Measurements from ENCODE around the gene IL4R. TPM values are rescaled to one million over a fixed set of nuclear protein-coding genes. Genes with fewer than 3 reads are reported as not detected.
A peak's percentile ranks its signal among the peaks of the same experiment; 100 is the strongest.
"Not testable (repeated sequence)": the region's sequence is repeated elsewhere in the genome, so short reads cannot be mapped to it uniquely, and the experiment has no call there.

Gene IL4R
- total and polyA plus RNA-seq, 7 donors: 2.1 to 9.6 (median 6.5) TPM

DNA sequence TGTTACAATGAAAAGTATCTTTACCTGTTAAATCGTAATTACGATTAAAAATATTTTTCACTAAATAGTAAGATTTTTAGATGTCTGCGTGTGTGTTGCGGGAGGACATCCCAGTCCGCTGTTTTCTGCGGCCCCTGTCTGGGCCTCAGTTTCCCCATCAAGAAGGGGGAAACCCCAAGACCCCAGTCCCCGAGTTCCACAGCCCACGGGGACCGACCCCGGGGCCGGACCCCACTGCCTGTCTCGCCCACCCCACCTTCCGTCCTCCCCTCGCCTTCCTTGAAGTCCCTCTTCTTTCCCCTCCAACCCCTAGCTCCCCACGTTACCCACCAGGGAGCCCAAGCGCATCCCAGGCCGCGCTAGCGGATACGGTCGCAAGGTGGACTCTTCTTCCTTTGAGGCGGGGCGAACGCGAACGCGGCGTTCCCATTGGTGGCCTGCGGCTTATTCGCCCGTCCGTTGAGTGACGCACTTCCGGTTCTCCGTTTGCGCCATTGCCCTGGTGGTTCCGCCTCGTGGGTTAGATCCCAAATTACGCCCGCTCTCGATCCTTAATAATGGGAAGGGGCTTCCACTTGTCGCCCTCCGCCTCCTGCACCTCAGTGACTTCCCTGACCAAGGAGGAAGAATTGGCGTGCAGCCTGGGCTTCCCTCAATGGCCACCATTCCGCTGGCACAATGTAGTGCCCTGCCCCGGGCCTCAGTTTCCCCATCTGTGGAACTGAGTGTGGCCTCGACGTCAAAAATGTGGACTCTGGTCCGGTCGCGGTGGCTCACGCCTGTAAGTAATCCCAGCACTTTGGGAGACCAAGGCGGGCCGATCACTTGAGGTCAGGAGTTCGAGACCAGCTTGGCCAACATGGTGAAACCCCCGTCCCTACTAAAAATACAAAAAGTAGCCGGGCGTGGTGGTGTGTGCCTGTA lies 45.1 kb upstream of the IL4R start, which contains the start of gene NSMCE1:
TSS of gene NSMCE1 (minus strand) at position 397 of the 924 bp plus-strand sequence. CDS start 11,202 bp downstream, outside the sequence.
- peak within 1 kb of the TSS; percentile 99 for H3K4me3 ChIP-seq
- peak; percentile 99 to 100 (median 100) for ATAC-seq
- TF ChIP-seq, protein P1, sequence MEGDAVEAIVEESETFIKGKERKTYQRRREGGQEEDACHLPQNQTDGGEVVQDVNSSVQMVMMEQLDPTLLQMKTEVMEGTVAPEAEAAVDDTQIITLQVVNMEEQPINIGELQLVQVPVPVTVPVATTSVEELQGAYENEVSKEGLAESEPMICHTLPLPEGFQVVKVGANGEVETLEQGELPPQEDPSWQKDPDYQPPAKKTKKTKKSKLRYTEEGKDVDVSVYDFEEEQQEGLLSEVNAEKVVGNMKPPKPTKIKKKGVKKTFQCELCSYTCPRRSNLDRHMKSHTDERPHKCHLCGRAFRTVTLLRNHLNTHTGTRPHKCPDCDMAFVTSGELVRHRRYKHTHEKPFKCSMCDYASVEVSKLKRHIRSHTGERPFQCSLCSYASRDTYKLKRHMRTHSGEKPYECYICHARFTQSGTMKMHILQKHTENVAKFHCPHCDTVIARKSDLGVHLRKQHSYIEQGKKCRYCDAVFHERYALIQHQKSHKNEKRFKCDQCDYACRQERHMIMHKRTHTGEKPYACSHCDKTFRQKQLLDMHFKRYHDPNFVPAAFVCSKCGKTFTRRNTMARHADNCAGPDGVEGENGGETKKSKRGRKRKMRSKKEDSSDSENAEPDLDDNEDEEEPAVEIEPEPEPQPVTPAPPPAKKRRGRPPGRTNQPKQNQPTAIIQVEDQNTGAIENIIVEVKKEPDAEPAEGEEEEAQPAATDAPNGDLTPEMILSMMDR (IDR thresholded peaks at IDR 0.05): peak; percentile 24
- WGBS, 3 donors: 7 to 8% (median 8%) methylated on average over 58 of the region's 58 CpGs
- peak; percentile 99 for DNase-seq
- no peaks in the 10 kb centered on the region for H3K36me3 ChIP-seq (ENCODE audit: insufficient read depth in 1 of 2, low read depth in 1 of 2)
- H3K4me1 ChIP-seq: peaks cover 12% of the 10 kb centered on the region
- no peaks in the 10 kb centered on the region for H3K9me3 ChIP-seq
- peak within 1 kb of the TSS; percentile 84 for H3K27ac ChIP-seq
- no peaks in the 10 kb centered on the region for H3K27me3 ChIP-seq (ENCODE audit: insufficient read depth in 3 of 3, low read length in 2 of 3)
- intact Hi-C loops (cut with DNase I): no loop called here

DNA sequence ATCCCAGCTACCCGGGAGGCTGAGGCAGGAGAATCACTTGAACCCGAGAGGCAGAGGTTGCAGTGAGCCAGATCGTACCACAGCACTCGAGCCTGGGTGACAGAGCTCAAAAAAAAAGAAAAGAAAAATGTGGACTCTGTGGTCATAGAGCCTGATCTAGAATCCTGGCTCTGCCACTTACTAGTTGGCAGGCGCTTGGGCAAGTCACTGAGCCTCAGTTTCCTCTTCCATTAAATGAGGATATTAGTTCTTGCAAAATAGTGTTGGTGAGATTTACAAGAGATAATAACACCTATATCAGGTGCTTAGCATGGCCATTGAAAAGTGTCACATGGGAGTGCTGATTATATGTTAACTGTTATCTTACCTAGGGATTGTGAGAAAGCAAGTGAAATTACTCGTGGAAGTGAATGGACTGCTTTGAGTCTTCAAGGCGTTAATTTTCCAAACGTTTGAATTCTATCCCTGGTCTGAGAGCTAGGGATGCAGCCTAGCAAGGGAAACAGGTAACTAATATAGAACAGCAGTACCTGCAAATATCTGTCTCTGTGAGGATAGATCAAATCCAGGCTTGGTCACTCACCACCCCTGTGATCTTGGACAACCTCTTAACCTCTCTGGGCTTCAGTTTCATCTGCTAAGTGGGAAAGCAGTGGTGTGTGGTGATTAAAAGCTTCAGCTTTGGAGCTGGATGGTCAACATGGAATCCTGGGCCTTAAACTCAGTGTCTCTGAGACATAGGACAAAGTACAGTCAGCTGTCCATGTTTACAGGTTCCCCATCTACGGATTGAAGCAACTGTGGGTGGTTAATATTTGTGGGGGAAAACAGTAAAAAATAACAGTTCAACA lies 44.2 kb upstream of the IL4R start:
- H3K4me1 ChIP-seq: peaks cover 12% of the 10 kb centered on the region
- WGBS, 3 donors: 79 to 84% (median 80%) methylated on average over 9 of the region's 9 CpGs
- H3K4me3 ChIP-seq: peak overlapping the region; percentile 99

DNA sequence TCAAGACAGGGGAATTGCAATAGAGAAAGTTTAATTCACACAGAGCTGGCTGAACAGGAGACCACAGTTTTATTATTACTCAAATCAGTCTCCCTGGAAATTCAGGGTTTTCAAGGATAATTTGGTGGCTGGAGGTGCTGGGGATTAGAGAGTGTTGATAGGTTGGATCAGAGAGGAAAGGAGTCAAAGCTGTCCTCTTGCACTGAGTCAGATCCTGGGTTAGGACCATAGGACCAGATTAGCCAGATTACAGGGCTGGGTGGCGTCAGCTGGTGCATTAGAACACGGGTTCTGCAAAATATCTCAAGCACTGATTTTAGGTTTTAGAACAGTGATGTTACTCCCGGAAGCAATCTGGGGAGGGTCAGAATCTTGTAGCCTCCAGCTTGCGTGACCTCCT lies 43.4 kb upstream of the IL4R start:
- 84 to 88% (median 88%) methylated on average over 4 of the region's 4 CpGs for WGBS, 3 donors
- TF ChIP-seq, protein P1 (IDR thresholded peaks at IDR 0.05): no peak
- Histone ChIP-seq H3K9me3 (no peaks in the 10 kb centered on the region), H3K36me3 (ENCODE audit: insufficient read depth in 1 of 2, low read depth in 1 of 2) (no peaks in the 10 kb centered on the region), H3K4me3 (no peak overlapping the region), H3K27ac (no peak overlapping the region), H3K27me3 (ENCODE audit: insufficient read depth in 3 of 3, low read length in 2 of 3) (no peaks in the 10 kb centered on the region), H3K4me1 (peaks cover 12% of the 10 kb centered on the region)
- ATAC-seq: no peak
- DNase-seq: no peak
- intact Hi-C loops (cut with DNase I): no loop called here

More for the DNA sequence above, 44.2 kb upstream of the IL4R start:
- no peaks in the 10 kb centered on the region for H3K9me3 ChIP-seq
- DNase-seq (no peak), ATAC-seq (no peak)
- no peaks in the 10 kb centered on the region for H3K27me3 ChIP-seq (ENCODE audit: insufficient read depth in 3 of 3, low read length in 2 of 3)
- H3K27ac ChIP-seq: no peak overlapping the region
- intact Hi-C loops (cut with DNase I): no loop called here
- TF ChIP-seq, protein P1 (IDR thresholded peaks at IDR 0.05): no peak
- H3K36me3 ChIP-seq (ENCODE audit: insufficient read depth in 1 of 2, low read depth in 1 of 2): no peaks in the 10 kb centered on the region

DNA sequence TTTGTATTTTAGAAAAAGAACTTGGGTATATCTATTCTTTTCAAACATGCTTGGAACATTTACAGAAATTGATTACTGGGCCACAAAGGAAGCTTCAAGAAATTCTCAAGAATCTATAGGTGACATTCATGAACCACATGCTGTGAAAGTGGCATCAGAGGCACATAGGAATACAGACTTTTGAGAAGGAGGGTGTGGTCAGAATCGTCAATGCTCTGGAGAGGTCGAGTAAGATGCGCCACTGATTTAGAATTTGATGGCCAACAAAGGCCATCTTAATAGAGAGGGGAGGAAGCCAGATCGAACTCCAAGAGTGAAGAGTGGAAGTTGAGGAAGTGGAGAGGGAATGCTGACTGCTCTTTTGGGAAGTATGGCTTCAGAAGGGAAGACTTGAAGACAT lies 41.7 kb upstream of the IL4R start:
- no peaks in the 10 kb centered on the region for H3K27me3 ChIP-seq (ENCODE audit: insufficient read depth in 3 of 3, low read length in 2 of 3)
- ATAC-seq: no peak
- no peak overlapping the region for H3K27ac ChIP-seq
- peaks cover 12% of the 10 kb centered on the region for H3K4me1 ChIP-seq
- no peaks in the 10 kb centered on the region for H3K36me3 ChIP-seq (ENCODE audit: insufficient read depth in 1 of 2, low read depth in 1 of 2)
- intact Hi-C loops (cut with DNase I): no loop called here
- WGBS, 3 donors: 84 to 92% (median 87%) methylated on average over 4 of the region's 4 CpGs
- TF ChIP-seq, protein P1 (IDR thresholded peaks at IDR 0.05): no peak
- no peaks in the 10 kb centered on the region for H3K9me3 ChIP-seq
- no peak overlapping the region for H3K4me3 ChIP-seq
- no peak for DNase-seq

DNA sequence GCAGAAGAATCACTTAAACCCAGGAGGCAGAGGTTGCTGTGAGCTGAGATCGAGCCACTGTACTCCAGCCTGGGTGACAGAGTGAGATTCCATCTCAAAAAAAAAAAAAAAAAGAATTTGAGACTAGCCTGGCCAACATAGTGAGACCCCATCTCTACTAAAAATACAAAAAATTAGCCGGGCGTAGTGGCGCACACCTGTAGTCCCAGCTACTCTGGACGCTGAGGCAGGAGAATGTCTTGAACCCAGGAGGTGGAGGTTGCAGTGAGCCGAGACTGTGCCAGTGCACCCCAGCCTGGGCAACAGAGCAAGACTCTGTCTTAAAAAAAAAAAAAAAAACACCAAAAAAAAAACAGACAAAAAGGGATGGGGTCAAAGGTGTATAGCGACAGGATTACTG lies 41.1 kb upstream of the IL4R start:
- H3K9me3 ChIP-seq; DNase-seq; intact Hi-C loops (cut with DNase I); ATAC-seq; H3K27ac ChIP-seq; H3K27me3 ChIP-seq (ENCODE audit: insufficient read depth in 3 of 3, low read length in 2 of 3); H3K4me1 ChIP-seq; H3K4me3 ChIP-seq; H3K36me3 ChIP-seq (ENCODE audit: insufficient read depth in 1 of 2, low read depth in 1 of 2): not testable (repeated sequence)
- 96 to 98% (median 97%) methylated on average over 7 of the region's 7 CpGs for WGBS, 3 donors

Measured in psoas muscle (tissue), 8 donors.